ENCODE data around the gene SEC24D.

SEC24D gene

GRCh38 chr4:118736900-118737299, 99.0 kb downstream of the SEC24D start:
- TF ChIP-seq CTCF (IDR thresholded peaks at IDR 0.05; ENCODE audit: control insufficient read depth, insufficient read depth, low read depth, low read length, missing control alignments) = no peak
- DNase-seq (ENCODE audit: low read depth) = no peak
- H3K4me3 ChIP-seq (ENCODE audit: control insufficient read depth, low read depth, low read length) = no peak overlapping the region

- DNase-seq (ENCODE audit: low read depth) = no peak
- H3K4me3 ChIP-seq (ENCODE audit: control insufficient read depth, low read depth, low read length) = no peak overlapping the region
- TF ChIP-seq CTCF (IDR thresholded peaks at IDR 0.05; ENCODE audit: control insufficient read depth, insufficient read depth, low read depth, low read length, missing control alignments) = no peak
Measured at GRCh38 chr4:118734491-118735205, 101.3 kb downstream of the SEC24D start.

- no peak for TF ChIP-seq CTCF (IDR thresholded peaks at IDR 0.05; ENCODE audit: control insufficient read depth, insufficient read depth, low read depth, low read length, missing control alignments)
- peak; percentile 37 for DNase-seq (ENCODE audit: low read depth)
- H3K4me3 ChIP-seq (ENCODE audit: control insufficient read depth, low read depth, low read length) = no peak overlapping the region
Measured at GRCh38 chr4:118732591-118733330, 103.2 kb downstream of the SEC24D start.

GRCh38 chr4:118730683-118731082, 105.2 kb downstream of the SEC24D start:
- no peak for TF ChIP-seq CTCF (IDR thresholded peaks at IDR 0.05; ENCODE audit: control insufficient read depth, insufficient read depth, low read depth, low read length, missing control alignments)
- DNase-seq (ENCODE audit: low read depth) = no peak
- H3K4me3 ChIP-seq (ENCODE audit: control insufficient read depth, low read depth, low read length) = no peak overlapping the region

GRCh38 chr4:118729287-118730286, 106.3 kb downstream of the SEC24D start:
- no peak for TF ChIP-seq CTCF (IDR thresholded peaks at IDR 0.05; ENCODE audit: control insufficient read depth, insufficient read depth, low read depth, low read length, missing control alignments)
- no peak overlapping the region for H3K4me3 ChIP-seq (ENCODE audit: control insufficient read depth, low read depth, low read length)
- DNase-seq (ENCODE audit: low read depth) = peak; percentile 27

- TF ChIP-seq CTCF (IDR thresholded peaks at IDR 0.05; ENCODE audit: control insufficient read depth, insufficient read depth, low read depth, low read length, missing control alignments) = no peak
- no peak overlapping the region for H3K4me3 ChIP-seq (ENCODE audit: control insufficient read depth, low read depth, low read length)
- no peak for DNase-seq (ENCODE audit: low read depth)
Measured at GRCh38 chr4:118727360-118727759, 108.6 kb downstream of the SEC24D start.
